Left lung (tissue), 10 donors: ENCODE results near the gene WDR20. TPM values are rescaled to one million over a fixed set of nuclear protein-coding genes. Genes with fewer than 3 reads are reported as not detected.

Experiments
- ATAC-seq: fragments of 200-7000 bp; cut with Tn5 transposase; one replicate; pipeline ENCODE4 v1.9.1; 2020; ENCODE audit warnings: moderate library complexity
- DNase-seq, 4 donors: peaks; one replicate each; pipeline ENCODE4 v3.0.0-alpha.2; 2013 to 2020
- H3K27ac ChIP-seq, 2 donors: fragments of 200-600 bp; sonication (generic) in 1 of 2; one replicate each; pipeline versions ENCODE4 v1.5.0 to v1.8.0; 2020 to 2021
- H3K27me3 ChIP-seq, 2 donors: fragments of 200-600 bp; sonication (generic) in 1 of 2; one replicate each; pipeline versions ENCODE4 v1.5.0 to v1.8.0; 2020 to 2021
- H3K36me3 ChIP-seq, 2 donors: fragments of 200-600 bp; sonication (generic) in 1 of 2; one replicate each; pipeline versions ENCODE4 v1.5.0 to v1.8.0; 2020 to 2021
- H3K4me1 ChIP-seq, 2 donors: fragments of 200-600 bp; one replicate each; pipeline ENCODE4 v1.8.0; 2021
- H3K4me3 ChIP-seq, 2 donors: fragments of 200-600 bp; sonication (generic) in 1 of 2; one replicate each; pipeline versions ENCODE4 v1.5.0 to v1.8.0; 2020 to 2021; ENCODE audit warnings: mild to moderate bottlenecking in 1 of 2
- H3K9me3 ChIP-seq, 2 donors: fragments of 200-600 bp; sonication (generic) in 1 of 2; one replicate each; pipeline versions ENCODE4 v1.5.0 to v1.8.0; 2020 to 2021
- intact Hi-C, 2 donors: fragments of 100-400 bp; cut with DNase I; formaldehyde crosslinking; loops; one replicate each; pipeline versions ENCODE4 v1.11.2 to v1.14.2; 2022
- polyA plus RNA-seq, 6 donors: library from polyadenylated mRNA; unstranded; fragments of 120-200 nt; gene quantifications; one replicate each; pipeline ENCODE4 v1.2.1, GENCODE V29; 2013; ENCODE audit not compliant: insufficient read length in 6 of 6
- total RNA-seq, 2 donors: library from RNA; stranded (reverse); fragmentation: NEBNext Ultra II Directional; extraction: Animal tissue kit (Norgen Biotek cat#: 25700); gene quantifications; one replicate each; pipeline ENCODE4 v1.2.1, GENCODE V29; 2021
- TF ChIP-seq, protein P1 (sequence below), 2 donors: fragments of 200-600 bp; sonication (generic) in 1 of 2; IDR thresholded peaks; one replicate each; pipeline versions ENCODE4 v1.5.0 to v1.8.0; 2021; ENCODE audit warnings: antibody characterized with exemption in 2 of 2
- donor health status: DM: no; HTN: yes; CAD: no.
- donor health status: DM: no; HTN: no; CAD: no.

WDR20 gene
- total and polyA plus RNA-seq, 8 donors: 22.4 to 28.4 (median 26.2) TPM

DNA sequence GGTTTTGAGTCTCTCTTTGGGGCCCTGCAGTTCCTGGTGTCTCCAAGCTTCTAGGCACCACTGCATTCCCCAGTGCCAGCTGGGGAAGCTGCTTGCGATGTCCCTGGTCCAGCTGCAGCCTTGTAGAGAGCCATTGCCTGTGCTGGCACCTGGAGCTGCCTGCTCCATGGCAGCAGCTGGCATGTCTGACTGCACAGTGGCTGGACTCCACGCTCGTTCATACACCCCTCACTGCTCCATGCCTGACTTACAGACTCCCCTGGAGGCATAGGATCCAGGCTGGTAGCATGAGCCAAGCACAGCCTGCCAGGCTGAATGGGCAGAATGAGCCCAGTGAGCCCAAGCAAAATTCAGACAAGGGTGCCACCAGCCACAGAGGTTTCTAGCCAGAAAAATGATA lies 21.8 kb upstream of the WDR20 start:
- TF ChIP-seq, protein P1, sequence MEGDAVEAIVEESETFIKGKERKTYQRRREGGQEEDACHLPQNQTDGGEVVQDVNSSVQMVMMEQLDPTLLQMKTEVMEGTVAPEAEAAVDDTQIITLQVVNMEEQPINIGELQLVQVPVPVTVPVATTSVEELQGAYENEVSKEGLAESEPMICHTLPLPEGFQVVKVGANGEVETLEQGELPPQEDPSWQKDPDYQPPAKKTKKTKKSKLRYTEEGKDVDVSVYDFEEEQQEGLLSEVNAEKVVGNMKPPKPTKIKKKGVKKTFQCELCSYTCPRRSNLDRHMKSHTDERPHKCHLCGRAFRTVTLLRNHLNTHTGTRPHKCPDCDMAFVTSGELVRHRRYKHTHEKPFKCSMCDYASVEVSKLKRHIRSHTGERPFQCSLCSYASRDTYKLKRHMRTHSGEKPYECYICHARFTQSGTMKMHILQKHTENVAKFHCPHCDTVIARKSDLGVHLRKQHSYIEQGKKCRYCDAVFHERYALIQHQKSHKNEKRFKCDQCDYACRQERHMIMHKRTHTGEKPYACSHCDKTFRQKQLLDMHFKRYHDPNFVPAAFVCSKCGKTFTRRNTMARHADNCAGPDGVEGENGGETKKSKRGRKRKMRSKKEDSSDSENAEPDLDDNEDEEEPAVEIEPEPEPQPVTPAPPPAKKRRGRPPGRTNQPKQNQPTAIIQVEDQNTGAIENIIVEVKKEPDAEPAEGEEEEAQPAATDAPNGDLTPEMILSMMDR (IDR thresholded peaks at IDR 0.05): no peak
- Histone ChIP-seq H3K9me3 (peaks cover 0 to 10% of the 10 kb centered on the region in 2 donors), H3K27ac (no peak overlapping the region), H3K4me3 (no peak overlapping the region), H3K4me1 (no peaks in the 10 kb centered on the region), H3K27me3 (no peaks in the 10 kb centered on the region), H3K36me3 (no peaks in the 10 kb centered on the region)
- intact Hi-C loops: no loop called here
- DNase-seq: no peak
- no peak for ATAC-seq

DNA sequence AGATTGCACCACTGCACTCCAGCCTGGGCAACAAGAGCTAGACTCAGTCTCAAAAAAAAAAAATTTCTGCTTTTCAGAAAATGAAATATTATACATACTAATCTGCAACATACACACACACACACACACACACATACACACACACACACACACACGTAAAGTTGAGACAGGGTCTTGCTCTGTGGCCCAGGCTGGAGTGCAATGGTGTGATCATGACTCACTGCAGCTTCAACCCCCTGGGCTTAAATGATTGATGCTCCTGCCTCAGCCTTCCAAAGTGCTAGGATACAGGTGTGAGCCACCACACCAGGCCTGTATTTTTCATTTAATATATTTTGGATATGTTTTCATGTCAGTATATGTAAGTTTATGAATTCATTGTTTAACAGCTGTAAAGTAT lies 18.8 kb upstream of the WDR20 start:
- no peak for DNase-seq
- H3K4me1 ChIP-seq: no peaks in the 10 kb centered on the region
- H3K4me3 ChIP-seq: no peak overlapping the region
- no peaks in the 10 kb centered on the region for H3K27me3 ChIP-seq
- H3K27ac ChIP-seq: no peak overlapping the region
- intact Hi-C loops: no loop called here
- H3K36me3 ChIP-seq: no peaks in the 10 kb centered on the region
- TF ChIP-seq, protein P1 (IDR thresholded peaks at IDR 0.05): no peak
- H3K9me3 ChIP-seq: peaks cover 0 to 10% of the 10 kb centered on the region in 2 donors
- ATAC-seq: no peak

DNA sequence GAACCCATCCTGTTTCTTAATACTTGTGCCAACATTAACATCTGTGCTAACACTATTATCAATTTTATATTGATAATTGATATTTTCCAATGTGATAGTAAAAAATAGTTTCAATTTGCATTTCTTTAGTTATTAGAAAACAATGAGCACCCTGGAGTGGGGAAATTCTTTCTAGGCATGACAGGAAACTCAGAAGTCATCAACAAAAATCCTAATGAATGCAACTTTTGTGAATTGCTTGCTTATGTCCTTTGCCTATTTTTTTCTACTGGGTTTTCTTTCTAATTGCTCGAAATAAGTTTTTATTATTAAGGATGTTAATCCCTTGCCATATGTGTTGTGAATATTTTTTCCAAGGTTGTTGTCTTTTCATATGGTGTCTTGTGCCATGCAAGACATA lies 18.1 kb upstream of the WDR20 start:
- H3K4me1 ChIP-seq: no peaks in the 10 kb centered on the region
- ATAC-seq (no peak), DNase-seq (no peak)
- peaks cover 0 to 10% of the 10 kb centered on the region in 2 donors for H3K9me3 ChIP-seq
- H3K27me3 ChIP-seq: no peaks in the 10 kb centered on the region
- H3K36me3 ChIP-seq: no peaks in the 10 kb centered on the region
- H3K4me3 ChIP-seq: no peak overlapping the region
- TF ChIP-seq, protein P1 (IDR thresholded peaks at IDR 0.05): no peak
- intact Hi-C loops: no loop called here
- H3K27ac ChIP-seq: no peak overlapping the region

DNA sequence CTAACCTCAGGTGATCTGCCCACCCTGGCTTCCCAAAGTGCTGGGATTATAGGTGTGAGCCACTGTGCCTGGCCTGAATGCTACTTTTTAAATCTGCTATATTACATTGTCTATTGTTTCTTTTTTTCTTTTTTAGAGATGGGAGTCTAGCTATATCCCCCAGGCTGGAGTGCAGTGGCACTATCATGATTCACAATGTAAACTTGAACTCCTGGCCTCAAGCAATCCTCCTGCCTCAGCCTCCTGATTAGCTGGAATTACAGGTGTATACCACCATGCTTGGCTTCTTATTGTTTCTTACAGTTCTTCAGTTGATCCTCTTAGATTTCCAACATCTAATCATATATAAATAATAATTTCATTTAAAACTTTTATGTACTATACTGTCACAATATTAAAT lies 15.3 kb upstream of the WDR20 start:
- no peak overlapping the region for H3K27ac ChIP-seq
- no peaks in the 10 kb centered on the region for H3K27me3 ChIP-seq
- ATAC-seq (no peak), DNase-seq (no peak)
- TF ChIP-seq, protein P1 (IDR thresholded peaks at IDR 0.05): no peak
- no peaks in the 10 kb centered on the region for H3K36me3 ChIP-seq
- H3K9me3 ChIP-seq: no peaks in the 10 kb centered on the region
- no peaks in the 10 kb centered on the region for H3K4me1 ChIP-seq
- intact Hi-C loops: no loop called here
- no peak overlapping the region for H3K4me3 ChIP-seq

DNA sequence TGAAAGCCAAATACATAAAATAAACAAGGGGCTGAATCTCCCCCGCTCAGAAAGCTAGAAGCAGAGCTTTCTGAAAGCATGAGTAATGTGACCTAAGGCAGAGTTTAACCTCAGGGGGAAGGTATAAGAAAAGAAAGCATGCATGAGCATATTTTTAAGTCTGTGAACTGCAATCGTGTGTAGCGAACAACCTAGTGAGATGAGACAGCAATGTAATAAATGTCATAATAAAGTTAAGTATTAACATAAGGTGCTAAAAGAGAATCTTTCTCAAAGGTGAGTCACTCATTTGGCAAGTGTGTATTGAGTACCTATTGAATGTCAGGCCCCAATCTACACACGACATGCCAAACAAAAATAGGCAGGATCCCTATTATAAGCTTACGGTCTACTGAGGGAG lies 14.2 kb upstream of the WDR20 start:
- intact Hi-C loops: no loop called here
- Histone ChIP-seq H3K27ac (no peak overlapping the region), H3K36me3 (no peaks in the 10 kb centered on the region), H3K4me3 (no peak overlapping the region), H3K4me1 (no peaks in the 10 kb centered on the region), H3K9me3 (no peaks in the 10 kb centered on the region), H3K27me3 (no peaks in the 10 kb centered on the region)
- ATAC-seq (peak; percentile 58), DNase-seq (no peak)
- TF ChIP-seq, protein P1 (IDR thresholded peaks at IDR 0.05): no peak
